ENCODE measurements around the gene PGAP3.
"Not testable (repeated sequence)": the region's sequence is repeated elsewhere in the genome, so short reads cannot be mapped to it uniquely, and the experiment has no call there.

DNA sequence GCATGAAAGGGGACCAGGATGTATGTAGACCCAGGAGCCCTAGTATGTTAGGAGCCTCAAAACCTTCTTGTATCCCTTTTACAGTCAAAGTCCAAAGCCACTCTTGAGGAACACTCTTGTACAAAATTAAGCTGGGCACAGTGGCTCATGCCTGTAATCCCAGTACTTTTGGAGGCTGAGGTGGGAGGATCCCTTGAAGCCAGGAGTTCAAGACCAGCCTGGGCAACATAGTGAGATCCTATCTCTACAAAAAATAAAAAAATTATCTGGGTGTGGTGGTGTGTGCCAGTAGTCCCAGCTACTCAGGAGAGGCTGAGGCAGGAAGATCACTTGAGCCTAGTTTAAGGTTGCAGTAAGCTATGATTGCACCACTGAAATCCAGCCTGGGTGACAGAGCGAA lies 38.1 kb upstream of the PGAP3 start:
- not testable (repeated sequence) for TF ChIP-seq POLR2AphosphoS5 (IDR thresholded peaks at IDR 0.05; ENCODE audit: borderline replicate concordance, low read depth, low read length); EZH2 (IDR thresholded peaks at IDR 0.05)

Data from SK-N-MC (cell line).